GM12878 (cell line): ENCODE results near the gene KCNN3. TPM values are rescaled to one million over a fixed set of nuclear protein-coding genes. Genes with fewer than 3 reads are reported as not detected.

Source experiments
- BHLHE40 ChIP-seq, 2 experiments: fragments of 450-650 bp in 1 of 2; IDR thresholded peaks; 2 replicates each; pipeline ENCODE4 v1.6.1; 2011 to 2017; ENCODE audit warnings: low read depth in 2 of 2, borderline replicate concordance in 1 of 2, improper control_type of control experiment in 1 of 2, low read length in 1 of 2, mild to moderate bottlenecking in 1 of 2
- HDAC6 ChIP-seq: fragments of 200-600 bp; sonication (generic); IDR thresholded peaks from one replicate; pipeline ENCODE4 v1.8.0; 2017; ENCODE audit warnings: antibody characterized with exemption; ENCODE audit not compliant: unreplicated experiment
- NFYA ChIP-seq: IDR thresholded peaks from 2 replicates; pipeline ENCODE4 v1.6.1; 2011; ENCODE audit warnings: low read depth, mild to moderate bottlenecking, low read length, improper control_type of control experiment, borderline replicate concordance
- RAD51 ChIP-seq: fragments of 450-650 bp; IDR thresholded peaks from 2 replicates; pipeline ENCODE4 v1.6.1; 2016; ENCODE audit warnings: moderate library complexity, mild to moderate bottlenecking, inconsistent platforms
- RBBP5 ChIP-seq: fragments of 200-600 bp; sonication (generic); conservative IDR thresholded peaks from 2 replicates; pipeline ENCODE4 v1.6.1; 2016
- RELB ChIP-seq: fragments of 450-650 bp; IDR thresholded peaks from 2 replicates; pipeline ENCODE4 v1.6.1; 2017; ENCODE audit warnings: low read depth, mild to moderate bottlenecking, moderate library complexity
- SMC3 ChIP-seq: IDR thresholded peaks from 2 replicates; pipeline ENCODE4 v1.6.1; 2011; ENCODE audit warnings: low read length, improper control_type of control experiment, borderline replicate concordance
- STAT1 ChIP-seq: fragments of 450-650 bp; conservative IDR thresholded peaks from 2 replicates; pipeline ENCODE4 v1.6.1; 2014; ENCODE audit warnings: antibody characterized with exemption, mild to moderate bottlenecking
- polyA plus RNA-seq, 11 experiments: library from polyadenylated mRNA; depleted of rRNA in 4 of 11; unstranded in 6 of 11; stranded (reverse) in 5 of 11; fragments of >200 nt; fragmentation: Nextera tagmentation in 4 of 11; fragmentation: Illumina TruSeq in 1 of 11; extraction: Ambion mirVana in 4 of 11; extraction: Trizol in 1 of 11; gene quantifications; 1 replicate in 1 of 11; 2 replicates in 10 of 11; pipeline versions ENCODE4 v1.2.1 to v1.2.3, GENCODE V29; 2011 to 2016; ENCODE audit warnings: inconsistent platforms in 2 of 11, missing spikeins in 2 of 11, low read depth in 1 of 11
- total RNA-seq, 4 experiments: library from RNA; depleted of rRNA in 3 of 4; stranded (reverse); fragments of >200 nt in 3 of 4; fragmentation: Illumina TruSeq in 1 of 4; extraction: Trizol in 1 of 4; gene quantifications; 2 replicates each; pipeline versions ENCODE4 v1.2.1 to v1.2.3, GENCODE V29; 2013 to 2021
- TF ChIP-seq, protein P1 (sequence below): IDR thresholded peaks from 2 replicates; pipeline ENCODE4 v1.6.1; 2011; ENCODE audit warnings: mild to moderate bottlenecking, low read depth, low read length, moderate library complexity; ENCODE audit not compliant: insufficient replicate concordance
- TF ChIP-seq, protein P2 (sequence below): IDR thresholded peaks from 2 replicates; pipeline ENCODE4 v1.6.1; 2011; ENCODE audit warnings: borderline replicate concordance, low read depth, mild to moderate bottlenecking, moderate library complexity, mixed read lengths, low read length; ENCODE audit not compliant: insufficient read depth; ENCODE audit errors: extremely low read length
- TF ChIP-seq, protein P3 (sequence below): fragments of 450-650 bp; IDR thresholded peaks from 2 replicates; pipeline ENCODE4 v1.6.1; 2018; ENCODE audit warnings: borderline replicate concordance, mild to moderate bottlenecking; ENCODE audit not compliant: partially characterized antibody
- TF ChIP-seq, protein P4 (sequence below): fragments of 450-650 bp; IDR thresholded peaks from 2 replicates; pipeline ENCODE4 v1.6.1; 2014; ENCODE audit warnings: mild to moderate bottlenecking

The KCNN3 gene
- total and polyA plus RNA-seq, 10 of the 15 experiments (the other 5 are each of a cell fraction or from before 2014, with no cell fraction given), result 3.5 to 26.4 (median 14.9) TPM

DNA sequence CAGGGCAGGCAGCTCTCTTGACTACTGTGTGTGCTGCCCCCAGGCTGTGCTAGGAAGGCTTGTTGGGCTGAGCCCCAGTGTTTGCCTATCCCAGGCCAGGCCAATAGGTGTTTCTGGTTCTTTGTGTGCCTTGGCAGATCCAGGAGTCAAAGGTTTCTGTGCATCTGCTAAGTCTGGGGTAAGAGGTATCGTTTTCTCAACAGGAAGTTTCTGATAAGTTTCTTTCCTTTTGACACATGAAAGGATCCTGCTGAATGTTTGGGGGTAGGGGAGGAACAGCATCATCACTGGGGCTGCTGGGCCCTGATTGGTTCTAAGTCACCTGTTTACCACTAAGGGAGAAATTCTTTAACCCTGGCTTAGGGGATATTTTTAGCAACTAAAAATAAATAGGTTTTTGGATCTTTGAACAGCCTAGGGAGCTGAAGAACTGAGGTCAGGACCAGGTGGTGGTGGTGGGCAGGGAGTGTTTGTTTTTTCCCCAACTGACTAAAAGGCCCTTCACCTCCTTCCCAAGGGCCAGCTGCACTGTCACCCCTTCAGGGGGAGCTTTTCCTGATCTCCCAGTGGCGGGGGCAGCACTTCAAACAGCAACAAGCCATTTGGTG is 85.1 kb downstream of the KCNN3 start (continued):
- no peak for TF ChIP-seq SMC3
- TF ChIP-seq, protein P1, sequence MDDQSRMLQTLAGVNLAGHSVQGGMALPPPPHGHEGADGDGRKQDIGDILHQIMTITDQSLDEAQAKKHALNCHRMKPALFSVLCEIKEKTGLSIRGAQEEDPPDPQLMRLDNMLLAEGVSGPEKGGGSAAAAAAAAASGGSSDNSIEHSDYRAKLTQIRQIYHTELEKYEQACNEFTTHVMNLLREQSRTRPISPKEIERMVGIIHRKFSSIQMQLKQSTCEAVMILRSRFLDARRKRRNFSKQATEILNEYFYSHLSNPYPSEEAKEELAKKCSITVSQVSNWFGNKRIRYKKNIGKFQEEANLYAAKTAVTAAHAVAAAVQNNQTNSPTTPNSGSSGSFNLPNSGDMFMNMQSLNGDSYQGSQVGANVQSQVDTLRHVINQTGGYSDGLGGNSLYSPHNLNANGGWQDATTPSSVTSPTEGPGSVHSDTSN, result no peak
- TF ChIP-seq NFYA, result no peak
- no peak for TF ChIP-seq STAT1
- TF ChIP-seq HDAC6, result no peak
- TF ChIP-seq RELB, result 0 out of 2 replicates have a peak, but pooled peaks have one; percentile 12
- TF ChIP-seq, protein P2, sequence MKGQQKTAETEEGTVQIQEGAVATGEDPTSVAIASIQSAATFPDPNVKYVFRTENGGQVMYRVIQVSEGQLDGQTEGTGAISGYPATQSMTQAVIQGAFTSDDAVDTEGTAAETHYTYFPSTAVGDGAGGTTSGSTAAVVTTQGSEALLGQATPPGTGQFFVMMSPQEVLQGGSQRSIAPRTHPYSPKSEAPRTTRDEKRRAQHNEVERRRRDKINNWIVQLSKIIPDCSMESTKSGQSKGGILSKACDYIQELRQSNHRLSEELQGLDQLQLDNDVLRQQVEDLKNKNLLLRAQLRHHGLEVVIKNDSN, result no peak
- TF ChIP-seq, protein P3, sequence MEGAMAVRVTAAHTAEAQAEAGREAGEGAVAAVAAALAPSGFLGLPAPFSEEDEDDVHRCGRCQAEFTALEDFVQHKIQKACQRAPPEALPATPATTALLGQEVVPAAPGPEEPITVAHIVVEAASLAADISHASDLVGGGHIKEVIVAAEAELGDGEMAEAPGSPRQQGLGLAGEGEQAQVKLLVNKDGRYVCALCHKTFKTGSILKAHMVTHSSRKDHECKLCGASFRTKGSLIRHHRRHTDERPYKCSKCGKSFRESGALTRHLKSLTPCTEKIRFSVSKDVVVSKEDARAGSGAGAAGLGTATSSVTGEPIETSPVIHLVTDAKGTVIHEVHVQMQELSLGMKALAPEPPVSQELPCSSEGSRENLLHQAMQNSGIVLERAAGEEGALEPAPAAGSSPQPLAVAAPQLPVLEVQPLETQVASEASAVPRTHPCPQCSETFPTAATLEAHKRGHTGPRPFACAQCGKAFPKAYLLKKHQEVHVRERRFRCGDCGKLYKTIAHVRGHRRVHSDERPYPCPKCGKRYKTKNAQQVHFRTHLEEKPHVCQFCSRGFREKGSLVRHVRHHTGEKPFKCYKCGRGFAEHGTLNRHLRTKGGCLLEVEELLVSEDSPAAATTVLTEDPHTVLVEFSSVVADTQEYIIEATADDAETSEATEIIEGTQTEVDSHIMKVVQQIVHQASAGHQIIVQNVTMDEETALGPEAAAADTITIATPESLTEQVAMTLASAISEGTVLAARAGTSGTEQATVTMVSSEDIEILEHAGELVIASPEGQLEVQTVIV, result no peak
- no peak for TF ChIP-seq RBBP5
- TF ChIP-seq RAD51, result peak; percentile 52; the same call in 1 of the 2 replicates
- TF ChIP-seq, protein P4, sequence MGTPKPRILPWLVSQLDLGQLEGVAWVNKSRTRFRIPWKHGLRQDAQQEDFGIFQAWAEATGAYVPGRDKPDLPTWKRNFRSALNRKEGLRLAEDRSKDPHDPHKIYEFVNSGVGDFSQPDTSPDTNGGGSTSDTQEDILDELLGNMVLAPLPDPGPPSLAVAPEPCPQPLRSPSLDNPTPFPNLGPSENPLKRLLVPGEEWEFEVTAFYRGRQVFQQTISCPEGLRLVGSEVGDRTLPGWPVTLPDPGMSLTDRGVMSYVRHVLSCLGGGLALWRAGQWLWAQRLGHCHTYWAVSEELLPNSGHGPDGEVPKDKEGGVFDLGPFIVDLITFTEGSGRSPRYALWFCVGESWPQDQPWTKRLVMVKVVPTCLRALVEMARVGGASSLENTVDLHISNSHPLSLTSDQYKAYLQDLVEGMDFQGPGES, result no peak
- TF ChIP-seq BHLHE40 (IDR thresholded peaks at IDR 0.05; ENCODE audit: borderline replicate concordance in 1 of 2, low read depth in 2 of 2, low read length in 1 of 2), result no peak
- TF ChIP-seq, all 136 proteins: peak for 21
